Stimulated activated CD8-positive, alpha-beta memory T cell treated with anti-CD3 and anti-CD28 coated beads, Interleukin-4, amount 100 ng/mL, for 1 hour (primary cell): ENCODE data around the gene GREB1.

Experiments
- DNase-seq, 2 donors: peaks; one replicate each; pipeline ENCODE4 v3.0.0-alpha.2; 2020; ENCODE audit warnings: low read depth in 2 of 2, low spot score in 1 of 2

The GREB1 gene

GRCh38 chr2:11537951-11538350, 4.1 kb downstream of the GREB1 start:
- no peak for DNase-seq

GRCh38 chr2:11539317-11540147, 5.7 kb downstream of the GREB1 start:
- no peak for DNase-seq

GRCh38 chr2:11540148-11540995, 6.5 kb downstream of the GREB1 start:
- DNase-seq, result no peak

- no peak for DNase-seq
Measured at GRCh38 chr2:11540996-11541692, 7.3 kb downstream of the GREB1 start.

GRCh38 chr2:11541693-11542274, 7.9 kb downstream of the GREB1 start:
- no peak for DNase-seq

- no peak for DNase-seq
Measured at GRCh38 chr2:11542275-11542819, 8.5 kb downstream of the GREB1 start.

- no peak for DNase-seq
Measured at GRCh38 chr2:11543337-11544216, 9.7 kb downstream of the GREB1 start.

- DNase-seq, result no peak
Measured at GRCh38 chr2:11546072-11546471, 12.2 kb downstream of the GREB1 start.

GRCh38 chr2:11547912-11548497, 14.2 kb downstream of the GREB1 start:
- no peak for DNase-seq

- no peak for DNase-seq
Measured at GRCh38 chr2:11550302-11550701, 16.5 kb downstream of the GREB1 start.

- DNase-seq, result no peak
Measured at GRCh38 chr2:11550901-11551568, 17.2 kb downstream of the GREB1 start.

GRCh38 chr2:11551569-11552259, 17.9 kb downstream of the GREB1 start:
- DNase-seq, result no peak

- no peak for DNase-seq
Measured at GRCh38 chr2:11552260-11552638, 18.4 kb downstream of the GREB1 start.

GRCh38 chr2:11553661-11554398, 20.0 kb downstream of the GREB1 start:
- no peak for DNase-seq

GRCh38 chr2:11554399-11554716, 20.5 kb downstream of the GREB1 start:
- no peak for DNase-seq

GRCh38 chr2:11556101-11556806, 22.4 kb downstream of the GREB1 start:
- DNase-seq, result no peak

- no peak for DNase-seq
Measured at GRCh38 chr2:11558214-11558886, 24.5 kb downstream of the GREB1 start.
